Activated CD4-positive, alpha-beta memory T cell treated with anti-CD3 and anti-CD28 coated beads for 36 hours (primary cell): ENCODE measurements around the gene TMEM25. TPM values are rescaled to one million over a fixed set of nuclear protein-coding genes. Genes with fewer than 3 reads are reported as not detected.
"Not testable (repeated sequence)": the region's sequence is repeated elsewhere in the genome, so short reads cannot be mapped to it uniquely, and the experiment has no call there.

Source experiments
- CTCF ChIA-PET: fragments of 350-600 bp; sonication (Branson Sonifier 250); formaldehyde crosslinking; loops from one replicate; lab custom pipeline; 2021; ENCODE audit warnings: antibody characterized with exemption, inconsistent platforms; lab: Charles Lee
- POLR2A ChIA-PET: fragments of 350-600 bp; sonication (Branson Sonifier 250); formaldehyde crosslinking; loops from one replicate; lab custom pipeline; 2021; ENCODE audit warnings: antibody characterized with exemption; lab: Charles Lee
- DNase-seq: peaks from one replicate; pipeline ENCODE4 v3.0.0-alpha.2; 2020
- H3K27ac Mint-ChIP-seq: one replicate; pipeline ENCODE4 v1.8.0; 2021; ENCODE audit warnings: mixed read lengths
- H3K27me3 Mint-ChIP-seq: one replicate; pipeline ENCODE4 v1.8.0; 2021; ENCODE audit warnings: mixed read lengths
- H3K36me3 Mint-ChIP-seq: one replicate; pipeline ENCODE4 v1.8.0; 2021; ENCODE audit warnings: mixed read lengths
- H3K4me1 Mint-ChIP-seq: one replicate; pipeline ENCODE4 v1.8.0; 2021; ENCODE audit warnings: low read depth, mixed read lengths
- H3K4me3 Mint-ChIP-seq: one replicate; pipeline ENCODE4 v1.8.0; 2021; ENCODE audit warnings: mild to moderate bottlenecking, mixed read lengths
- H3K9me3 Mint-ChIP-seq: one replicate; pipeline ENCODE4 v1.8.0; 2021; ENCODE audit warnings: mixed read lengths
- intact Hi-C: fragments of 100-400 bp; cut with micrococcal nuclease; formaldehyde crosslinking; loops from one replicate; pipeline ENCODE4 v1.15.1; 2023
- total RNA-seq, 2 experiments: library from RNA; stranded (reverse); gene quantifications; one replicate each; pipeline ENCODE4 v1.2.3, GENCODE V29; 2021

TMEM25 gene
- total RNA-seq = 10 to 100 TPM in 1 of 2 experiments, 1 to 10 TPM in 1; 9.5 to 13.0 TPM

- intact Hi-C loops = loop anchor here (2.0 kb wide), 1 partner anchor 42 kb away; the partner anchor contains the start of gene ARCN1
- peak within 1 kb of the TSS; percentile 74 for H3K27ac Mint-ChIP-seq
- DNase-seq = peak; percentile 84
- H3K4me1 Mint-ChIP-seq = peaks cover 28% of the 10 kb centered on the region
- H3K36me3 Mint-ChIP-seq = no peaks in the 10 kb centered on the region
- POLR2A ChIA-PET = interaction anchor here (0.6 to 1.0 kb wide), 2 partner anchors 9 to 91 kb away, joined by 3 read pairs; no protein-coding TSS in a partner anchor
- CTCF ChIA-PET = interaction anchor here (1.0 to 1.5 kb wide), 3 partner anchors 13 to 235 kb away, joined by 3 to 6 read pairs (median 3); partner anchors contain the start of gene ATP5MG
- peak within 1 kb of the TSS; percentile 92 for H3K4me3 Mint-ChIP-seq
- H3K9me3 Mint-ChIP-seq = no peaks in the 10 kb centered on the region
- no peaks in the 10 kb centered on the region for H3K27me3 Mint-ChIP-seq
Observed at GRCh38 chr11:118530683-118531596, at the start of gene TMEM25. Gene TMEM25 (plus strand): TSS chr11:118531192. CDS start chr11:118531802, 610 bp downstream.

GRCh38 chr11:118481238-118481637 is 49.8 kb upstream of the TMEM25 start:
- DNase-seq, POLR2A ChIA-PET, H3K27ac Mint-ChIP-seq, H3K9me3 Mint-ChIP-seq, H3K4me1 Mint-ChIP-seq, H3K4me3 Mint-ChIP-seq, intact Hi-C loops, H3K27me3 Mint-ChIP-seq: not testable (repeated sequence)
- CTCF ChIA-PET = interaction anchor here (1.5 kb wide), 1 partner anchor 11 kb away, joined by 7 read pairs; no protein-coding TSS in a partner anchor
- H3K36me3 Mint-ChIP-seq = peaks cover 50% of the 10 kb centered on the region

- CTCF ChIA-PET = no interaction called here
Observed at GRCh38 chr11:118484405-118484804, 46.6 kb upstream of the TMEM25 start.

GRCh38 chr11:118485273-118485672 is 45.7 kb upstream of the TMEM25 start:
- no peaks in the 10 kb centered on the region for H3K27me3 Mint-ChIP-seq
- no peak overlapping the region for H3K4me3 Mint-ChIP-seq
- no peak overlapping the region for H3K27ac Mint-ChIP-seq
- peaks cover 38% of the 10 kb centered on the region for H3K36me3 Mint-ChIP-seq
- ChIA-PET POLR2A (no interaction called here), CTCF (no interaction called here)
- H3K9me3 Mint-ChIP-seq = no peaks in the 10 kb centered on the region
- no peaks in the 10 kb centered on the region for H3K4me1 Mint-ChIP-seq
- no peak for DNase-seq
- intact Hi-C loops = loop anchor here (5.0 kb wide), 3 partner anchors 128 to 338 kb away; partner anchors contain the start of gene UBE4A

More at GRCh38 chr11:118484405-118484804, 46.6 kb upstream of the TMEM25 start:
- DNase-seq = no peak
- Mint-ChIP-seq H3K27ac (peak overlapping the region; percentile 54), H3K36me3 (peaks cover 37% of the 10 kb centered on the region), H3K27me3 (no peaks in the 10 kb centered on the region), H3K9me3 (no peaks in the 10 kb centered on the region), H3K4me3 (no peak overlapping the region), H3K4me1 (no peaks in the 10 kb centered on the region)
- intact Hi-C loops = no loop called here
- POLR2A ChIA-PET = no interaction called here

GRCh38 chr11:118488480-118489109 is 42.4 kb upstream of the TMEM25 start:
- peak; percentile 86 for DNase-seq
- Mint-ChIP-seq H3K27me3 (no peaks in the 10 kb centered on the region), H3K9me3 (no peaks in the 10 kb centered on the region), H3K36me3 (peaks cover 35% of the 10 kb centered on the region), H3K4me3 (no peak overlapping the region), H3K27ac (no peak overlapping the region), H3K4me1 (peaks cover 5% of the 10 kb centered on the region)
- CTCF ChIA-PET = interaction anchor here (0.6 to 3.5 kb wide), 27 partner anchors 11 to 573 kb away, joined by 3 to 24 read pairs (median 4); partner anchors contain the start of gene MPZL3
- POLR2A ChIA-PET = interaction anchor here (1.8 kb wide), 1 partner anchor 86 kb away, joined by 7 read pairs; no protein-coding TSS in a partner anchor
- intact Hi-C loops = loop anchor here (1.0 to 5.0 kb wide), 6 partner anchors 53 to 341 kb away; partner anchors contain the start of genes ATP5MG and UBE4A

- peaks cover 43% of the 10 kb centered on the region for H3K36me3 Mint-ChIP-seq
- ChIA-PET CTCF (interaction anchor here (1.0 to 3.5 kb wide), 5 partner anchors 9 to 196 kb away, joined by 3 to 15 read pairs (median 3); partner anchors contain the start of gene ATP5MG), POLR2A (no interaction called here)
- intact Hi-C loops = no loop called here
- no peak overlapping the region for H3K4me3 Mint-ChIP-seq
- peaks cover 5% of the 10 kb centered on the region for H3K4me1 Mint-ChIP-seq
- no peaks in the 10 kb centered on the region for H3K27me3 Mint-ChIP-seq
- no peaks in the 10 kb centered on the region for H3K9me3 Mint-ChIP-seq
- peak overlapping the region; percentile 72 for H3K27ac Mint-ChIP-seq
- no peak for DNase-seq
Observed at GRCh38 chr11:118491041-118491440, 40.0 kb upstream of the TMEM25 start.

- DNase-seq = no peak
- Mint-ChIP-seq H3K36me3 (peaks cover 60% of the 10 kb centered on the region), H3K4me3 (no peak overlapping the region), H3K27me3 (no peaks in the 10 kb centered on the region), H3K4me1 (peaks cover under 1% of the 10 kb centered on the region), H3K27ac (no peak overlapping the region), H3K9me3 (no peaks in the 10 kb centered on the region)
- intact Hi-C loops = no loop called here
- ChIA-PET CTCF (no interaction called here), POLR2A (no interaction called here)
Observed at GRCh38 chr11:118497831-118498230, 33.2 kb upstream of the TMEM25 start.

GRCh38 chr11:118503216-118503615 is 27.8 kb upstream of the TMEM25 start:
- no peaks in the 10 kb centered on the region for H3K9me3 Mint-ChIP-seq
- ChIA-PET POLR2A (no interaction called here), CTCF (interaction anchor here (2.2 kb wide), 1 partner anchor 10 kb away, joined by 6 read pairs; no protein-coding TSS in a partner anchor)
- peaks cover 9% of the 10 kb centered on the region for H3K4me1 Mint-ChIP-seq
- H3K36me3 Mint-ChIP-seq = peaks cover 70% of the 10 kb centered on the region
- no peak for DNase-seq
- H3K27me3 Mint-ChIP-seq = no peaks in the 10 kb centered on the region
- no peak overlapping the region for H3K4me3 Mint-ChIP-seq
- intact Hi-C loops = no loop called here
- peak overlapping the region; percentile 5 for H3K27ac Mint-ChIP-seq

GRCh38 chr11:118511601-118512000 is 19.4 kb upstream of the TMEM25 start:
- H3K36me3 Mint-ChIP-seq = peaks cover 44% of the 10 kb centered on the region
- ChIA-PET CTCF (interaction anchor here (1.5 kb wide), 1 partner anchor 23 kb away, joined by 4 read pairs; no protein-coding TSS in a partner anchor), POLR2A (no interaction called here)
- peaks cover 5% of the 10 kb centered on the region for H3K4me1 Mint-ChIP-seq
- no peaks in the 10 kb centered on the region for H3K9me3 Mint-ChIP-seq
- intact Hi-C loops = no loop called here
- DNase-seq = no peak
- no peaks in the 10 kb centered on the region for H3K27me3 Mint-ChIP-seq
- H3K4me3 Mint-ChIP-seq = no peak overlapping the region
- H3K27ac Mint-ChIP-seq = no peak overlapping the region

GRCh38 chr11:118514103-118514502 is 16.9 kb upstream of the TMEM25 start:
- Mint-ChIP-seq H3K27me3 (no peaks in the 10 kb centered on the region), H3K4me3 (no peak overlapping the region), H3K9me3 (no peaks in the 10 kb centered on the region), H3K36me3 (peaks cover 38% of the 10 kb centered on the region), H3K27ac (peak overlapping the region; percentile 0), H3K4me1 (peaks cover 5% of the 10 kb centered on the region)
- POLR2A ChIA-PET = no interaction called here
- CTCF ChIA-PET = interaction anchor here (0.6 to 0.8 kb wide), 3 partner anchors 51 to 152 kb away, joined by 3 to 4 read pairs (median 3); no protein-coding TSS in a partner anchor
- DNase-seq = no peak
- intact Hi-C loops = no loop called here

- Mint-ChIP-seq H3K9me3 (no peaks in the 10 kb centered on the region), H3K27ac (no peak overlapping the region), H3K4me1 (no peaks in the 10 kb centered on the region), H3K4me3 (no peak overlapping the region), H3K27me3 (no peaks in the 10 kb centered on the region), H3K36me3 (peaks cover 40% of the 10 kb centered on the region)
- CTCF ChIA-PET = no interaction called here
- DNase-seq = no peak
- intact Hi-C loops = no loop called here
- POLR2A ChIA-PET = no interaction called here
Observed at GRCh38 chr11:118519549-118519948, 11.4 kb upstream of the TMEM25 start.
